CD4-positive, alpha-beta T cell treated with Interleukin-2 at 100 ng/mL for 4 hours (primary cell): Measurements from ENCODE around the gene PATZ1.
A peak's percentile ranks its signal among the peaks of the same experiment; 100 is the strongest.

ENCODE experiments used
- DNase-seq: peaks from one replicate; pipeline ENCODE4 v3.0.0-alpha.2; 2020; ENCODE audit warnings: low spot score

PATZ1 gene

GRCh38 chr22:31282748-31283468 lies 63.2 kb downstream of the PATZ1 start:
- DNase-seq = no peak

DNA sequence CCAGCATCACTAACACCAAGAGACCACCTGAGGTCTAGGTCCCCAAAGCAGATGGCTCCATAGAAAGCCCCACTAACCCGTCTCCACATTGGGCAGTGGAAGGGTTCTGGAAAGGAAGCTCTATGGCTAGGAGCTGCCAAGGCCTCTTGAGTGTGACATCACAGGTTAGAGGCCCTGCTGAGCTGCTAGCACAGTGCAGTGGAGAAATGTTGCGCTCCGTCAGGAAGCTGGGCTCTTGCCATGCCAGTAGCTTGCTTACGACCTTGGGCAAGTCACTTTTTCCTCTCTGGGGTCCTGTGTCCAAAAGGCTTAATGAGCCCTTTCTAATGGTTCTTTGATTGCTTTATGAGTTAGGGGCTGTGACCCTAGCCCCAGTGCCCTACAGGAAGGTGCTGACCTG lies 64.4 kb downstream of the PATZ1 start:
- DNase-seq = no peak

GRCh38 chr22:31279821-31280505 lies 66.2 kb downstream of the PATZ1 start:
- DNase-seq = no peak

DNA sequence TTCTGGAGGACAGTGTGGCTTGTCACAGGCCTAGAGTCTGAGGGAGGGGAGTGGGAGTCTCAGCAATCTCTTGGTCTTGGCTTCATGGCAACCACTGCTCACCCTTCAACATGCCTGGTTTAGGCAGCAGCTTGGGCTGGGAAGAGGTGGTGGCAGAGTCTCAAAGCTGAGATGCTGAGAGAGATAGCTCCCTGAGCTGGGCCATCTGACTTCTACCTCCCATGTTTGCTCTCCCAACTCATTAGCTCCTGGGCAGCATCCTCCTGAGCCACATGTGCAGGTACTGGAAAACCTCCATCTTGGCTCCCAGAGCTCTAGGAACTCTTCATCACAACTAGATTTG lies 66.8 kb downstream of the PATZ1 start:
- DNase-seq = no peak

DNA sequence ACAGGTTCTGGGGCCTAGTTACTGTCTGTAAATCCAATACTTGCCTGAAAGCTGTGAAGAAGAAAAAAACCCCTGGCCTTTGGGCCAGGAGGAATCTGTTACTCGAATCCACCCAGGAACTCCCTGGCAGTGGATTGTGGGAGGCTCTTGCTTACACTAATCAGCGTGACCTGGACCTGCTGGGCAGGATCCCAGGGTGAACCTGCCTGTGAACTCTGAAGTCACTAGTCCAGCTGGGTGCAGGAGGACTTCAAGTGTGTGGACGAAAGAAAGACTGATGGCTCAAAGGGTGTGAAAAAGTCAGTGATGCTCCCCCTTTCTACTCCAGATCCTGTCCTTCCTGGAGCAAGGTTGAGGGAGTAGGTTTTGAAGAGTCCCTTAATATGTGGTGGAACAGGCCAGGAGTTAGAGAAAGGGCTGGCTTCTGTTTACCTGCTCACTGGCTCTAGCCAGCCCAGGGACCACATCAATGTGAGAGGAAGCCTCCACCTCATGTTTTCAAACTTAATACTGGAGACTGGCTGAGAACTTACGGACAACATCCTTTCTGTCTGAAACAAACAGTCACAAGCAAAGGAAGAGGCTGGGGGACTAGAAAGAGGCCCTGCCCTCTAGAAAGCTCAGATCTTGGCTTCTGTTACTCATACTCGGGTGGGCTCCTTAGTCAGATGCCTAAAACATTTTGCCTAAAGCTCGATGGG lies 67.4 kb downstream of the PATZ1 start:
- peak; percentile 81 for DNase-seq

GRCh38 chr22:31278151-31278621 lies 68.0 kb downstream of the PATZ1 start:
- DNase-seq = no peak

GRCh38 chr22:31277741-31278140 lies 68.4 kb downstream of the PATZ1 start:
- no peak for DNase-seq

DNA sequence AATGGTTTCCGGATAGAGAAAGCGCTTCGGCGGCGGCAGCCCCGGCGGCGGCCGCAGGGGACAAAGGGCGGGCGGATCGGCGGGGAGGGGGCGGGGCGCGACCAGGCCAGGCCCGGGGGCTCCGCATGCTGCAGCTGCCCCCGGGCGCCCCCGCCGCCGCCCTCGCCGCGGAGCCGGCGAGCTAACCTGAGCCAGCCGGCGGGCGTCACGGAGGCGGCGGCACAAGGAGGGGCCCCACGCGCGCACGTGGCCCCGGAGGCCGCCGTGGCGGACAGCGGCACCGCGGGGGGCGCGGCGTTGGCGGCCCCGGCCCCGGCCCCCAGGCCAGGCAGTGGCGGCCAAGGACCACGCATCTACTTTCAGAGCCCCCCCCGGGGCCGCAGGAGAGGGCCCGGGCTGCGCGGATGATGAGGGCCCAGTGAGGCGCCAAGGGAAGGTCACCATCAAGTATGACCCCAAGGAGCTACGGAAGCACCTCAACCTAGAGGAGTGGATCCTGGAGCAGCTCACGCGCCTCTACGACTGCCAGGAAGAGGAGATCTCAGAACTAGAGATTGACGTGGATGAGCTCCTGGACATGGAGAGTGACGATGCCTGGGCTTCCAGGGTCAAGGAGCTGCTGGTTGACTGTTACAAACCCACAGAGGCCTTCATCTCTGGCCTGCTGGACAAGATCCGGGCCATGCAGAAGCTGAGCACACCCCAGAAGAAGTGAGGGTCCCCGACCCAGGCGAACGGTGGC lies 69.5 kb downstream of the PATZ1 start:
- DNase-seq = no peak
